HCT116 (cell line): ENCODE data around the gene CORO2A. TPM values are rescaled to one million over a fixed set of nuclear protein-coding genes. Genes with fewer than 3 reads are reported as not detected.

Source experiments
- ATAC-seq: fragments of 200-7000 bp; cut with Tn5 transposase; 2 replicates; pipeline ENCODE4 v1.9.1; 2020; ENCODE audit warnings: mild to moderate bottlenecking, moderate library complexity
- BruUV-seq: library from RNA; stranded (reverse); fragments of 400-500 nt; replicated peaks from 2 replicates; lab custom pipeline; 2021; lab: Mats Ljungman, UMichigan
- CTCF ChIA-PET: fragments of 300-600 bp; sonication (Branson Sonifier 250); formaldehyde crosslinking; loops from one replicate; lab custom pipeline; 2021; ENCODE audit warnings: antibody characterized with exemption; lab: Charles Lee
- POLR2A ChIA-PET: fragments of 300-600, 350-600 bp; sonication (Branson Sonifier 250); formaldehyde crosslinking; loops from one replicate; lab custom pipeline; 2021; ENCODE audit warnings: antibody characterized with exemption; lab: Charles Lee
- RAD21 ChIA-PET, 2 experiments: fragments of 300-600 bp; sonication (Branson Sonifier 250); formaldehyde crosslinking; loops; one replicate each; lab custom pipeline; 2023; ENCODE audit warnings: low total read pairs in 2 of 2; ENCODE audit not compliant: uncharacterized antibody in 2 of 2, unreplicated experiment in 2 of 2, low non-redundant PET in 1 of 2; lab: Charles Lee
- DNase-seq: peaks from one replicate; pipeline ENCODE4 v3.0.0-alpha.2; 2010; ENCODE audit warnings: low read depth, low spot score
- H2AFZ ChIP-seq: fragments of 200-600 bp; shearing (Covaris generic), sonication (generic); 2 replicates; pipeline ENCODE4 v1.6.1; 2017; ENCODE audit warnings: low read depth, mixed run types, mixed read lengths, antibody characterized with exemption, low read length; ENCODE audit not compliant: poor library complexity, severe bottlenecking
- H3K27ac ChIP-seq: 2 replicates; pipeline ENCODE4 v1.5.1; 2012; ENCODE audit warnings: low read depth, low read length
- H3K27me3 ChIP-seq: fragments of 200-600 bp; sonication (generic); 2 replicates; pipeline ENCODE4 v1.6.1; 2016; ENCODE audit warnings: mixed run types, low read length, mixed read lengths; ENCODE audit not compliant: insufficient read depth
- H3K36me3 ChIP-seq, 2 experiments: fragments of 200-500 bp in 1 of 2; fragments of 200-600 bp in 1 of 2; sonication (Bioruptor generic) in 1 of 2; sonication (generic) in 1 of 2; 2 replicates each; pipeline versions ENCODE4 v1.5.1 to v1.6.1; 2014 to 2016; ENCODE audit warnings: low read length in 2 of 2, inconsistent platforms in 1 of 2, mixed read lengths in 1 of 2, mixed run types in 1 of 2; ENCODE audit not compliant: insufficient read depth in 2 of 2, control insufficient read depth in 1 of 2
- H3K4me1 ChIP-seq, 2 experiments: fragments of 200-600 bp in 1 of 2; sonication (generic) in 1 of 2; 2 replicates each; pipeline versions ENCODE4 v1.5.1 to v1.6.1; 2012 to 2017; ENCODE audit warnings: low read length in 2 of 2, inconsistent platforms in 1 of 2, mild to moderate bottlenecking in 1 of 2, mixed read lengths in 1 of 2, mixed run types in 1 of 2, moderate library complexity in 1 of 2; ENCODE audit not compliant: insufficient read depth in 2 of 2, control insufficient read depth in 1 of 2
- H3K4me2 ChIP-seq: fragments of 200-600 bp; sonication (generic); 2 replicates; pipeline ENCODE4 v1.6.1; 2017; ENCODE audit warnings: mixed run types, low read length, mixed read lengths
- H3K4me3 ChIP-seq, 2 experiments: fragments of 200-600 bp in 1 of 2; sonication (generic) in 1 of 2; replicated peaks in 1 of 2; 2 replicates each; pipeline ENCODE4 v1.5.1; 2011 to 2016; ENCODE audit warnings: low read length in 2 of 2, control low read depth in 1 of 2, low read depth in 1 of 2, mild to moderate bottlenecking in 1 of 2, mixed read lengths in 1 of 2, mixed run types in 1 of 2
- H3K79me2 ChIP-seq: fragments of 200-600 bp; sonication (generic); 2 replicates; pipeline ENCODE4 v1.6.1; 2017; ENCODE audit warnings: mild to moderate bottlenecking, mixed run types, low read length, moderate library complexity, mixed read lengths; ENCODE audit not compliant: insufficient read depth
- H3K9ac ChIP-seq: fragments of 200-600 bp; sonication (generic); 2 replicates; pipeline ENCODE4 v1.6.1; 2016; ENCODE audit warnings: low read length, mixed read lengths
- H3K9me2 ChIP-seq: fragments of 200-600 bp; sonication (generic), shearing (Covaris generic); 2 replicates; pipeline ENCODE4 v1.6.1; 2017; ENCODE audit warnings: mixed run types, mild to moderate bottlenecking, moderate library complexity; ENCODE audit not compliant: insufficient read depth
- H3K9me3 ChIP-seq, 2 experiments: fragments of 200-500 bp in 1 of 2; fragments of 200-600 bp in 1 of 2; sonication (Bioruptor generic) in 1 of 2; sonication (generic) in 1 of 2; 2 replicates each; pipeline ENCODE4 v1.6.1; 2014 to 2017; ENCODE audit warnings: low read length in 2 of 2, mixed read lengths in 2 of 2, inconsistent platforms in 1 of 2, low read depth in 1 of 2, mild to moderate bottlenecking in 1 of 2, mixed run types in 1 of 2, moderate library complexity in 1 of 2; ENCODE audit not compliant: control insufficient read depth in 1 of 2, insufficient read depth in 1 of 2
- H4K20me1 ChIP-seq: fragments of 200-600 bp; sonication (generic), shearing (Covaris generic); 2 replicates; pipeline ENCODE4 v1.6.1; 2017; ENCODE audit warnings: mixed run types, mild to moderate bottlenecking, moderate library complexity; ENCODE audit not compliant: insufficient read depth
- CBX3 ChIP-seq: IDR thresholded peaks from 2 replicates; pipeline ENCODE4 v1.6.1; 2012; ENCODE audit warnings: low read depth
- EGR1 ChIP-seq: IDR thresholded peaks from 2 replicates; pipeline ENCODE4 v1.6.1; 2012; ENCODE audit warnings: low read depth
- ELF1 ChIP-seq: IDR thresholded peaks from 2 replicates; pipeline ENCODE4 v1.6.1; 2012; ENCODE audit warnings: low read depth, borderline replicate concordance
- EZH2 ChIP-seq: fragments of 200-600 bp; sonication (generic); IDR thresholded peaks from 2 replicates; pipeline ENCODE4 v1.6.1; 2017; ENCODE audit warnings: antibody characterized with exemption, mixed run types
- FOSL1 ChIP-seq: IDR thresholded peaks from 2 replicates; pipeline ENCODE4 v1.6.1; 2012; ENCODE audit warnings: low read depth
- POLR2A ChIP-seq: IDR thresholded peaks from 2 replicates; pipeline ENCODE4 v1.7.0; 2011; ENCODE audit warnings: borderline replicate concordance; ENCODE audit not compliant: insufficient read depth, insufficient read length; ENCODE audit errors: extremely low read depth
- POLR2AphosphoS5 ChIP-seq: IDR thresholded peaks from 2 replicates; pipeline ENCODE4 v1.6.1; 2011; ENCODE audit warnings: mild to moderate bottlenecking, low read depth, low read length, moderate library complexity
- RAD21 ChIP-seq: IDR thresholded peaks from 2 replicates; pipeline ENCODE4 v1.6.1; 2012; ENCODE audit warnings: low read depth, mild to moderate bottlenecking
- SIN3A ChIP-seq: IDR thresholded peaks from 2 replicates; pipeline ENCODE4 v1.6.1; 2012; ENCODE audit warnings: low read depth
- SRF ChIP-seq: IDR thresholded peaks from 2 replicates; pipeline ENCODE4 v1.6.1; 2012; ENCODE audit warnings: low read depth
- TCF7L2 ChIP-seq: IDR thresholded peaks from 2 replicates; pipeline ENCODE4 v1.7.0; 2011; ENCODE audit warnings: borderline replicate concordance, inconsistent platforms; ENCODE audit not compliant: insufficient read depth, insufficient read length; ENCODE audit errors: extremely low read depth
- YY1 ChIP-seq: IDR thresholded peaks from 2 replicates; pipeline ENCODE4 v1.6.1; 2011; ENCODE audit warnings: low read length, low read depth, moderate library complexity, mild to moderate bottlenecking; ENCODE audit not compliant: insufficient replicate concordance; ENCODE audit errors: extremely low read depth
- ZFX ChIP-seq: fragments of 450-650 bp; IDR thresholded peaks from 2 replicates; pipeline ENCODE4 v1.6.1; 2017
- intact Hi-C: fragments of 100-400 bp; cut with micrococcal nuclease; formaldehyde crosslinking; loops from 2 replicates; pipeline ENCODE4 v1.10.0; 2022
- total RNA-seq: library from RNA; stranded (reverse); gene quantifications from one replicate; pipeline ENCODE4 v1.2.1, GENCODE V29; 2021; ENCODE audit not compliant: unreplicated experiment
- TF ChIP-seq, protein P1 (sequence below): IDR thresholded peaks from 2 replicates; pipeline ENCODE4 v1.6.1; 2012
- TF ChIP-seq, protein P2 (sequence below): IDR thresholded peaks from 2 replicates; pipeline ENCODE4 v1.6.1; 2012
- TF ChIP-seq, protein P3 (sequence below), 3 experiments: fragments of 200-600 bp in 1 of 3; sonication (generic) in 1 of 3; IDR thresholded peaks in 2 of 3; conservative IDR thresholded peaks in 1 of 3; 2 replicates each; pipeline ENCODE4 v1.5.1; 2012 to 2017; ENCODE audit warnings: low read depth in 2 of 3, low read length in 2 of 3, antibody characterized with exemption in 1 of 3, borderline replicate concordance in 1 of 3, control low read depth in 1 of 3, mild to moderate bottlenecking in 1 of 3, mixed read lengths in 1 of 3, mixed run types in 1 of 3, moderate library complexity in 1 of 3; ENCODE audit not compliant: insufficient read depth in 1 of 3

The CORO2A gene
- total RNA-seq, 1 experiment from 2014 or later: 5.7 TPM

GRCh38 chr9:98136489-98136888, 55.9 kb downstream of the CORO2A start:
- ChIA-PET RAD21 (no interaction called here), CTCF (no interaction called here), POLR2A (no interaction called here)
- Histone ChIP-seq H3K4me1 (no peaks in the 10 kb centered on the region), H3K4me2 (no peak overlapping the region), H3K27me3 (no peaks in the 10 kb centered on the region), H4K20me1 (no peaks in the 10 kb centered on the region), H3K9me2 (no peaks in the 10 kb centered on the region), H3K27ac (no peak overlapping the region), H2AFZ (no peak overlapping the region), H3K9ac (no peak overlapping the region), H3K79me2 (no peaks in the 10 kb centered on the region), H3K4me3 (no peak overlapping the region), H3K36me3 (no peaks in the 10 kb centered on the region), H3K9me3 (no peaks in the 10 kb centered on the region)
- intact Hi-C loops: no loop called here
- ATAC-seq: no peak
- TF ChIP-seq, protein P1, sequence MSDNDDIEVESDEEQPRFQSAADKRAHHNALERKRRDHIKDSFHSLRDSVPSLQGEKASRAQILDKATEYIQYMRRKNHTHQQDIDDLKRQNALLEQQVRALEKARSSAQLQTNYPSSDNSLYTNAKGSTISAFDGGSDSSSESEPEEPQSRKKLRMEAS: no peak
- no peak for TF ChIP-seq TCF7L2
- TF ChIP-seq, protein P2, sequence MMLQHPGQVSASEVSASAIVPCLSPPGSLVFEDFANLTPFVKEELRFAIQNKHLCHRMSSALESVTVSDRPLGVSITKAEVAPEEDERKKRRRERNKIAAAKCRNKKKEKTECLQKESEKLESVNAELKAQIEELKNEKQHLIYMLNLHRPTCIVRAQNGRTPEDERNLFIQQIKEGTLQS: no peak
- TF ChIP-seq, protein P3, sequence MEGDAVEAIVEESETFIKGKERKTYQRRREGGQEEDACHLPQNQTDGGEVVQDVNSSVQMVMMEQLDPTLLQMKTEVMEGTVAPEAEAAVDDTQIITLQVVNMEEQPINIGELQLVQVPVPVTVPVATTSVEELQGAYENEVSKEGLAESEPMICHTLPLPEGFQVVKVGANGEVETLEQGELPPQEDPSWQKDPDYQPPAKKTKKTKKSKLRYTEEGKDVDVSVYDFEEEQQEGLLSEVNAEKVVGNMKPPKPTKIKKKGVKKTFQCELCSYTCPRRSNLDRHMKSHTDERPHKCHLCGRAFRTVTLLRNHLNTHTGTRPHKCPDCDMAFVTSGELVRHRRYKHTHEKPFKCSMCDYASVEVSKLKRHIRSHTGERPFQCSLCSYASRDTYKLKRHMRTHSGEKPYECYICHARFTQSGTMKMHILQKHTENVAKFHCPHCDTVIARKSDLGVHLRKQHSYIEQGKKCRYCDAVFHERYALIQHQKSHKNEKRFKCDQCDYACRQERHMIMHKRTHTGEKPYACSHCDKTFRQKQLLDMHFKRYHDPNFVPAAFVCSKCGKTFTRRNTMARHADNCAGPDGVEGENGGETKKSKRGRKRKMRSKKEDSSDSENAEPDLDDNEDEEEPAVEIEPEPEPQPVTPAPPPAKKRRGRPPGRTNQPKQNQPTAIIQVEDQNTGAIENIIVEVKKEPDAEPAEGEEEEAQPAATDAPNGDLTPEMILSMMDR (IDR thresholded peaks at IDR 0.05 in 2 of 3, conservative IDR thresholded peaks at IDR 0.05 in 1 of 3; ENCODE audit: borderline replicate concordance in 1 of 3, insufficient read depth in 1 of 3, low read depth in 2 of 3, low read length in 2 of 3): no peak
- no peak for TF ChIP-seq YY1
- no peak for TF ChIP-seq RAD21
- no peak for DNase-seq
- no TSS peak for BruUV-seq

- Histone ChIP-seq H3K79me2 (no peaks in the 10 kb centered on the region), H4K20me1 (no peaks in the 10 kb centered on the region), H3K4me1 (no peaks in the 10 kb centered on the region), H3K4me2 (no peak overlapping the region), H3K9me3 (no peaks in the 10 kb centered on the region), H3K4me3 (no peak overlapping the region), H2AFZ (no peak overlapping the region), H3K36me3 (no peaks in the 10 kb centered on the region), H3K9ac (no peak overlapping the region), H3K9me2 (no peaks in the 10 kb centered on the region), H3K27ac (no peak overlapping the region), H3K27me3 (no peaks in the 10 kb centered on the region)
- no peak for ATAC-seq
- BruUV-seq: no TSS peak
- POLR2A ChIA-PET: no interaction called here
- RAD21 ChIA-PET: no interaction called here
- intact Hi-C loops: no loop called here
- CTCF ChIA-PET: no interaction called here
- no peak for DNase-seq
- TF ChIP-seq POLR2AphosphoS5 (no peak), ELF1 (no peak), SIN3A (no peak), TCF7L2 (no peak), POLR2A (no peak), SRF (no peak), CBX3 (no peak), RAD21 (no peak), EGR1 (no peak), EZH2 (no peak), FOSL1 (no peak), ZFX (no peak)
- TF ChIP-seq, protein P1: no peak
Observed at GRCh38 chr9:98135938-98136337, 56.5 kb downstream of the CORO2A start.
